GM21717 (cell line): ENCODE results near the gene KCNT2.

Source experiments
- ATAC-seq: cut with Tn5 transposase; IDR thresholded peaks from one replicate; pipeline ENCODE4 v1.9.1; 2021; ENCODE audit warnings: mild to moderate bottlenecking, moderate library complexity; ENCODE audit not compliant: unreplicated experiment

Gene KCNT2

DNA sequence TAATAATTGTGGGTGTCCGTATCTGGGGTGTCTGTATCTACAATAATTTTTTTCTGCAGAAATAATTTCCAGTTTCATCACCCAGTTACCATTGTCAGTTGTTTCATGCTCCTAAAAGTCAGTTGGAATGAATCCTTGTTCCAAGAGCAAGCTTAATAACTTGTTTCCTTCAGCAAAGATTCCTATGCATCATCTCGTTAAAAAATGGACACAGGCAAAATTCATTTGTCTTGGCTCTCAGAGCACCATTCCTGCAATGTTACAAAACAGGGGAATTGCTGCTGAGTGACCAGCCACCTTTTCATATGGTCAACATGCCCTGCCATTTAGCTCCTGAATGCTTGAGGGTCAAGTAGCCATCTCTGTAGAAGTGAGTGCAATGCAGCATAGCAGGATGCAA lies 393.4 kb downstream of the KCNT2 start:
- no peak for ATAC-seq

DNA sequence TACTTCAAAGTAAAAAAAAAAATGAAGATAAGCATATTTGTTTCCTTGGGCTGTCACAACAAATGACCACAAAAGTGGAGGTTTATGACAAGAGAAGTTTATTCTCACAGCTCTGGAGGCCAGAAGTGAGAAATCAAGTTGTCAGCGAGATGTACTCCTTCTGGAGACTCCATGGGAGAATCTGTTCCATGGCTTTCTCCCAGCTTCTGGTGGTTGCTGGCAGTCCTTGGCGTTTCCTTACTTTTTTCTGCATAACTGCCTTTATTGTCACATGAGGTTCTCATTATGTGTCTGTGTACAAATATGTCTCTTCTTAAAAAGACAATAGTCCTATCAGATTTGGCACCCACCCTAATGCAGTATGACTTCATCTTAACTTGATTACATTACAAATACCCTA lies 398.3 kb downstream of the KCNT2 start:
- no peak for ATAC-seq

DNA sequence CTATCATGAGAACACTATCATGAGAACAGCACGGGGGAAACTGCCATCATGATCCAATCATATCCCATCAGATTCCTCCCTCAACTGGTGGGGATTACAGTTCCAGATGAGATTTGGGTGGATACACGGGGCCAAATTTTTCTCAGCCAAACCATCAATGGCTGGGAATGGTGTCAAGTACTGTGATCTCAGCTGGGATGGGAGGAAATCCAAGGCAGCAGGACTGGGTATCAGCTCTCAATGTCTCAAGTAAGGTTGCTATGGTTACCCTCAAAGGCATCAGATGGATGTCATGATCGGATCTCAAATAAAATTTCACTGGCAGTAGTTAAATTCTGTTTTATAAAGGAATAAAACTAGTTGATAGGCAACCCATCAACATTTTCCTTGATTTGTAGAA lies 399.0 kb downstream of the KCNT2 start:
- ATAC-seq, result no peak

DNA sequence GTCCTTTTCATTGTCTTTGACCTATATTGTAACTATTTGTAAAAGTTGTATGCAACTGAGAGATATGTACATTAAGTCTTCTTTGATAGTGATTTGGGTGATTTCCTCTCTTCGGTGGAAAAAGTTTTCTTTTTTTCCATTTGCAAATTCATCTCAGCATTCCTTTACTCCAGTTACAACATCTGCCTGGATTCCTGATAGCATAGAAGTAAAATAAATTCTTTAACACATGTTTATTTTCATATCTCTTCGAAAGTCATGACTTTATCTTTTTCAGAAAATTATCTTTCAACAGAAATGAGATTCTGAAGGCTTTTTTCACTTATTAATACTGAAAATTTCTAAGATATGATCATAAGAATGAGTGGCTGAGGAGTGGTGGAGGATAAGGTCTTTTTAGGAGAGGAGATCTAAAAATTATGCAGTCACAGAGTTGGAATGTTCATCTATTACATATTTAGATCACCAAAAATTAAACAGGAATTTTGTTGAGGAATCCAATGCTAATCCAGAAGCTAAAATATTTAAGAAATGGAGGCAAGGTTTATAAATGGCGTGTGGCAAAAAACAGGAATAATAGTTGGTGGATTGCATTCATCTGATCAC lies 400.5 kb downstream of the KCNT2 start:
- ATAC-seq, result no peak

DNA sequence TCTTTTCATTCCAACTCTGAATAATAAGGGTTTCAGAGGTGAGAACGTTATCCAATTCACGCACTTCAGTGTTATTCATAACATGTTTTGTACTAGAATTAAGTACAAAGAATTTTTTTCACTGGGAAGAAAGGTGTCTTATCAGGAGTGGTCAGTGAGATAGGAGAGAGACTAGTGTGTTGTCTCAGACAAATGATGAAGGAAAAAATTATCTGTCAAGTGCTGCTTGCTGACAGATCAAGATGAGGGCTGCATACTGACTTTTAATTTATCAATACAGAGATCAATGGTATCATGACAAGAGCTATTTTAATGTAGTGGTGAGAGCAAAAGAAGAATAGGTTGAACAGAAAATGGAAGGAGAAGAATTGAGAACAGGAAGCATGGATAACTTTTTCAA lies 402.4 kb downstream of the KCNT2 start:
- ATAC-seq, result no peak

DNA sequence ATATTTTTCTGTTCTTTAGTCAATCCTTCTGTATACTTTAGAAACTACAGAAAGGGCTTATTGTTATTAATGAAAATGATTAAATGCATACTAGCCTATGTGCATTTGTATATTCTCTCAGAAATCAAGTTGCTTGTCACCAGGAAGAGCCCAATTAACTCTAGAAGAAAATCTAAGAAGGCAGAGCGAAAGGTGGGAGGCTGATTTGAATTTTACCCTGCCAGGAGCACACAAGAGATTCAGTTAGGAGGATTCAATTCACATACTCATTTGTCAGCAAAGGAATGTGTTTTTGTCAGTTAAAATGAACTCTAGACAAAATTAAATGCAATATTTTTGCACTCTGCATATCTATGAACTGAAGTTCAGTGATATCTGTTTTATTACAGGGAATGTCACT lies 411.8 kb downstream of the KCNT2 start:
- ATAC-seq, result no peak

DNA sequence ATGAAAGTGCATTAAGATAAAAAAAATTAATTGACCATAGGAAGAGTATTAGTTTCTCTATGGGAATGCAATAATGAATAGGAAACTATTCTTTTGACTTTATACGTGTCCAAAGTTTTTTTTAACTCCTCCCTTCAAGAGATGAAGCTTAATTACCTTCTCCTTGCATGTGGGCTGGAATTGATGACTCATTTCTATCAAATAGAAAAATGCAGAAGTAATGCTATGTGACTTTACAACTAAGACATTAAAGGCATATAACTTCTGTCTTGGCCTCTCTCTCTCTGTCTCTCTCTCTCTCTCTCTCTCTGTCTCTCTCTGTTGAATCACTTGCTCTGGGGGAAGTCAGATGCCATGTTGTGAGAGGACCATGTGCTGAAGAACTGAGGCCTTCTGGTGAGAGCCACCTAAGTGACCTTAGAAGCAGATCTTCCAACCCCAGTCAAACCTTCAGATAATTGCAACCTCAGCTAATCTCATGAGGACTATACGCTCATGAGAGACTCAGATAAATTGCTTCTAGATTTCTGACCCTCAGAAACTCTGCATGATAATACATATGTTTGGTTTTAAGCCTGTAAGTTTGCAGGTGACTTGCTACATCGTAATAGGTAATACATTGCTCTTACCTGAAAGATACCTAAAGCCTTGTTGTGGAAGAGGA lies 414.2 kb downstream of the KCNT2 start:
- ATAC-seq, result no peak

DNA sequence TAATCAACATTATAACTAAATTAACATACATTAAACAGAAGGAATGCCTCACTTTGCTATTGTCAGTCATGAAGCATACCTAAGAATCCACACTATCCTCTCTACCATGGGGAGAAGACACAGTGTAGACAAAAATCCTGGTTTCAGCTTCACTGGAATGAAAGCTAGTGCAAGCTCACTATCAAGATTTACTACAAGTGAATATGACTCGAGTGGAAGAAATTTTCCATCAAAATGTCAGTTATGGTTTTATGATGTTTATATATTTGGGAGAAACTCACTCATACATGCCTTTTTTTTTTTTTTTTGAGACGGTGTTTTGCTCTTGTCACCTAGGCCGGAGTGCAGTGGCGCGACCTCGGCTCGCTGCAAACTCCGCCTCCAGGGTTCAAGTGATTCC lies 424.3 kb downstream of the KCNT2 start:
- no peak for ATAC-seq

DNA sequence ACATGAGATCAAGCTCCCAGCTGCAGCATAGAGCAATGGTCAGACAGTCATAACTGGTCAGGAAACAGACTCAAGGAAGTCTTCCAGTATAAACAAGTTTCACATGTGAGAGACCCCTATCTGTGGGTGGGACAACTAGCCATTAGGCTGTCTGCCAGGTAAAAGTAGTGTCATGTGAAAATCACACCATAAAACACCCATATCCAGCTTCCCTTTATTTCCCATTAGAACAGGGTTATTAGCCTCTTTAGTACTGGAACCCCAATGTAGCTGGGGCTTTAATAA lies 426.7 kb downstream of the KCNT2 start:
- ATAC-seq, result no peak

DNA sequence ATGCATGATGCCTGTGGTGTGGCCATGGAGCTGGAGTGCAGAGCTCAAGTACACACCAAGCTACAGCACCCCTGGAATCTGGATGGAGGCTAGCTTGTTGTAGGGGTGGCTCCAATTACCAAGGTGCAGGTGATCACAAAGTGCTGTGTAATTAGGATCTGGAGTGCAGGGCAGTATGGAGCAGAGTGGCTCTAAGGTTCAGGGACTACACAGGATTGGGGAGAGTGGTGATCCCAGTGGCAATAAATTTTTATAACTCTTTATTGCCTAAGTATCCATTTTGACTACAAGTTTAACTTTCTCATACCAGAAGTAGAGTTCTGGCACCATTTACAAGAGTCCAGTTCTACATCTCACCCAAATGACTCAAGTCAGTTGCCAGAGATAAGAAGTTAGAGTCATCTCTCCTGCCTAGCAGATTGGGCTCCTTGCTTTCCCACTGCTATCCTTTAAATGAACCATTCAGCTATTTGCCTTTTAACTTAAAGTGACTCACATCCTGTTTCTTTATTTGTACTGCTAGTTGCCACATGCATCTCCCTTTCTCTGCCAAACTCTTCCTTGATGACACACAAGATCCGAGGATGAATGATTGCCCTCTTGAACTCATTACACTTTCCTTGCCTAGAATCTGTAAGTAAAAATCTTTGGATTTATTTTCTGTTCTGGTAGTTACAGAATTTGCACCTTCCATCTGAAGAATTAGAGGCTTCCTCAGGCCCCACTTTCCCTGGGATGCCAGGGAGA lies 427.2 kb downstream of the KCNT2 start:
- ATAC-seq, result no peak

DNA sequence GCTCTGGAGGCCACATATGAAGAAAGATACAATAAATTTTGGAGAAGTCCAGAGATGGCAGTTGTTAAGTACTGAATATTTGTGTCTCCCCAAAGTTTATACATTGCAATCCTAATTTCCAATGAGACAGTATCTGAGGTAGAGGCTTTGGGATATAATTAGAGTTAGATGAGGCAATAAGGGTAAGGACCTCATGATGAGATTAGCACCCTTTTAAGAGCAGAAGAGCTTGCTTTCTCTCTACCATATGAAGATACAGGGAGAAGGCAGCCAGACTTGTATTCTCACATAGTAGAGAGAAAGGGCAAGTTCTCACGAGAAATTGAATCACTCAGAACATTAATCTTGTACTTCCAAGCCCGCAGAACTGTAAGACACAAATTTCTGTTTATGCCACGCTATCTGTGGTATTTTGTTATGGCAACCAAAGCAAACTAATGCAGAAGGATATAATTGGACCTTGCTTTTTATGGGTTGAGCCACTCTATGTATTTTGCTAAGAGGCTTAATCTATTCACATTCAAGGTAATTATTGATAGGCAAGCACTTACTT lies 430.1 kb downstream of the KCNT2 start:
- no peak for ATAC-seq
